Measurements from ENCODE around the gene PGBD1.

DNA sequence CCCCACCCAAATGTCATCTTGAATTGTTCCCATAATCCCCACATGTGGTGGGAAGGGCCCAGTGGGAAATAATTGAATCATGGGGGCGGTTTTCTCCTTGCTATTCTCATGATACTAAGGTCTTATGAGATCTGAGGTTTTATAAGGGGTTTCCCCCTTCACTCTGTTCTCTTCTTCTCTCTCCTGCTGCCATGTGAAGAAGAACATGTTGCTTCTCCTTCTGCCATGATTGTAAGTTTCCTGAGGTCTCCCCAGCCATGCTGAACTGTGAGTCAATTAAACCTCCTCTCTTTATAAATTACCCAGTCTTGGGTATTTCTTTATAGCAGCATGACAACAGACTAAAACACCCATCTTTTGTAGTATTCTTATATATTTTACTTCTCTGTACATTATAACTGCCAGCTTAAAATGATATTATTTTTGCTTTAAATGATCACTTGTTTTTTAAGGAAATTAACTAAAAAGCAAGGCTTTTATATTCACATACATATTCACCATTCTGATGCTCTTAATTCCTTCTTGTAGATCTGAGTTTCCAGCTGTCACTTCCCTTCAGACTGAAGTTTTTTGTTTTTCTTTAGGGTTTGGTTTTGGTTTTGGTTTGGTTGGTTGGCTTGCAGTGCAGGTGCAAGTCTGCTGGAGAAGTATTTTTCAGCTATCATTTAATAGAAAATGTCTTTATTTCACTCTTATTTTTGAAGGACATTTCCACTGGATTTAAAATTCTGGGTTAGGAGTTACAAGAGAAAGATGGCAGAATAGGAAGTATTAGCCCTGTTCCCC lies 59.1 kb downstream of the PGBD1 start:
- no peak for TF ChIP-seq GATA2 (IDR thresholded peaks at IDR 0.05; ENCODE audit: low read depth, low read length)
- no peak for TF ChIP-seq GATA3 (IDR thresholded peaks at IDR 0.05; ENCODE audit: low read depth, low read length)

Data from SH-SY5Y (cell line).